Omental fat pad (tissue), 4 donors: ENCODE results near the gene SGMS2. TPM values are rescaled to one million over a fixed set of nuclear protein-coding genes. Genes with fewer than 3 reads are reported as not detected.
"Not testable (repeated sequence)": the region's sequence is repeated elsewhere in the genome, so short reads cannot be mapped to it uniquely, and the experiment has no call there.

Experiments used
- ATAC-seq: fragments of 150-250 bp; one replicate; pipeline ENCODE4 v1.9.1; 2016; ENCODE audit warnings: mild to moderate bottlenecking, moderate library complexity; ENCODE audit not compliant: low FRiP score
- DNase-seq: peaks from one replicate; pipeline ENCODE4 v3.0.0-alpha.2; 2019; ENCODE audit warnings: low spot score
- total RNA-seq, 4 donors: library from RNA; depleted of rRNA; stranded (reverse); fragments of >200 nt; gene quantifications; one replicate each; pipeline ENCODE4 v1.1.0, GENCODE V29; 2016
- TF ChIP-seq, protein P1 (sequence below), 3 donors: fragments of 450-650 bp; IDR thresholded peaks; one replicate each; pipeline ENCODE4 v1.5.1; 2016 to 2017; ENCODE audit warnings: antibody characterized with exemption in 3 of 3, mild to moderate bottlenecking in 3 of 3, moderate library complexity in 2 of 3

Gene SGMS2
- total RNA-seq, 4 donors from 2014 or later: 20.2 to 473 (median 149) TPM

DNA sequence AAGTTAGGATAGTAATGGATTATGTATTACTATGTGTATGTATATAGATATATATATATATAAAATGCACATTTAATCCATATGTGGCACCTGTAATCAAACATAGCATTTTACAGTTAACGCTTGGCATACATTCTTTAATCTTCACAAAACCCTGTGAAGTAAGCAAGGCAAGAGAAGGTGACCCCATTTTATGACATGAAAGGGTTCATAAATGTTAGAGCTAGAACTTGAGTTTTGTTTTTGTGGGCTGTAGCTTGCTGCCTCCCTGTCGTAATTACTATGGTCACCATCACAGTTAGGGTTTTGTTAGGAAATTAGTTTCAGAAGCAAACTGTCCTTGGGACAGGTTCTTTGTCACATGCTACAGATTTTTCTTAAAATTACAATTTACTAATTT, 92.8 kb downstream of the SGMS2 start:
- TF ChIP-seq, protein P1, sequence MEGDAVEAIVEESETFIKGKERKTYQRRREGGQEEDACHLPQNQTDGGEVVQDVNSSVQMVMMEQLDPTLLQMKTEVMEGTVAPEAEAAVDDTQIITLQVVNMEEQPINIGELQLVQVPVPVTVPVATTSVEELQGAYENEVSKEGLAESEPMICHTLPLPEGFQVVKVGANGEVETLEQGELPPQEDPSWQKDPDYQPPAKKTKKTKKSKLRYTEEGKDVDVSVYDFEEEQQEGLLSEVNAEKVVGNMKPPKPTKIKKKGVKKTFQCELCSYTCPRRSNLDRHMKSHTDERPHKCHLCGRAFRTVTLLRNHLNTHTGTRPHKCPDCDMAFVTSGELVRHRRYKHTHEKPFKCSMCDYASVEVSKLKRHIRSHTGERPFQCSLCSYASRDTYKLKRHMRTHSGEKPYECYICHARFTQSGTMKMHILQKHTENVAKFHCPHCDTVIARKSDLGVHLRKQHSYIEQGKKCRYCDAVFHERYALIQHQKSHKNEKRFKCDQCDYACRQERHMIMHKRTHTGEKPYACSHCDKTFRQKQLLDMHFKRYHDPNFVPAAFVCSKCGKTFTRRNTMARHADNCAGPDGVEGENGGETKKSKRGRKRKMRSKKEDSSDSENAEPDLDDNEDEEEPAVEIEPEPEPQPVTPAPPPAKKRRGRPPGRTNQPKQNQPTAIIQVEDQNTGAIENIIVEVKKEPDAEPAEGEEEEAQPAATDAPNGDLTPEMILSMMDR (IDR thresholded peaks at IDR 0.05): no peak
- ATAC-seq (no peak), DNase-seq (no peak)

DNA sequence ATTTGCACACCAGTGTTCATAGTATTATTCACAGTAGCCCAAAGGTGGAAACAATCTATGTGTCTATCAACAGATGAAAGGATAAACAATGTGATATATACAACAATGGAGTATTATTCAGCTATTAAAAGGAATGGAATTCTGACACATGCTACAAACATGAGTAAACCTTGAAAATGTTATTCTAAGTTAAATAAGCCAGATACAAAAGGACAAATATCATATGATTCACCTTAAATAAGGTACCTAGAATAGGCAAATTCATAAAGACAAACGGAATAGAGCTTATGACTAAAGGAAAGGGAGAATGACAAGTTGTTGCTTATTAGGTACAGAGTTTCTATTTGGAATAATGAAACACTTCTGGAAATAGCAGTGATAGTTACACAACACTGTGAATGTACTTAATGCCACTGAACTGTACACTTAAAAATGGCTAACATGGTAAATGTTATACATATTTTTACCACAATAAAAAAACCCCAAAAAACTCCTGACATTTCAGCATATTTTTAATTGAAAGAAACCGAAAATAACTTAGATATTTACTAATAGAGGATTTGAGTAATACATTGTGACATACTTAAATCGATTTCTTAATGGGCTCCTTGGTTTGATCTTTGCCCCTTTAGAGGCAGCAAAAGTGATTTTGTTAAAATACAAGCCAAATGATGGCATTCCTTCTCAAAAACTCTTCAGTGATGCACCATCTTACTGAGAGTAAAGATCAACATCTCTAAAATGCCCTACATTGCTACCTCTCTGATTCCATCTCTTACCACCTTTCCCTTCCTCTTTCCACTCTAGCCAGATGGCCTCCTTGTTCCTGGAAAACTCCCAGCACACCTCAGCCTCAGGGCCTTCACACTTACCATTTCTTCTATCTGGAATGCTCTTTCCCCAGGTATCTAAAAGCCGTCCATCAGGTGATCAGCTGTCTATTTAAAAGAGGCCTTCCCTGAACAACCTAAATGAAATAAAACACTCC, 98.0 kb downstream of the SGMS2 start:
- TF ChIP-seq, protein P1 (IDR thresholded peaks at IDR 0.05): no peak
- no peak for DNase-seq

DNA sequence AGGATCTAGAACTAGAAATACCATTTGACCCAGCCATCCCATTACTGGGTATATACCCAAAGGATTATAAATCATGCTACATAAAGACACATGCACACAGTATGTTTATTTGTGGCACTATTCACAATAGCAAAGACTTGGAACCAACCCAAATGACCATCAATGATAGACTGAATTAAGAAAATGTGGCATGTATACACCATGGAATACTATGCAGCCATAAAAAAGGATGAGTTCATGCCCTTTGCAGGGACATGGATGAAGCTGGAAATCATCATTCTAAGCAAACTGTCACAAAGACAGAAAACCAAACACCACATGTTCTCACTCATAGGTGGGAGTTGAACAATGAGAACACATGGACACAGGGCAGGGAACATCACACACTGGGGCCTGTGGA, 101.0 kb downstream of the SGMS2 start:
- ATAC-seq, DNase-seq: not testable (repeated sequence)

More for the DNA sequence above, 98.0 kb downstream of the SGMS2 start:
- no peak for ATAC-seq

DNA sequence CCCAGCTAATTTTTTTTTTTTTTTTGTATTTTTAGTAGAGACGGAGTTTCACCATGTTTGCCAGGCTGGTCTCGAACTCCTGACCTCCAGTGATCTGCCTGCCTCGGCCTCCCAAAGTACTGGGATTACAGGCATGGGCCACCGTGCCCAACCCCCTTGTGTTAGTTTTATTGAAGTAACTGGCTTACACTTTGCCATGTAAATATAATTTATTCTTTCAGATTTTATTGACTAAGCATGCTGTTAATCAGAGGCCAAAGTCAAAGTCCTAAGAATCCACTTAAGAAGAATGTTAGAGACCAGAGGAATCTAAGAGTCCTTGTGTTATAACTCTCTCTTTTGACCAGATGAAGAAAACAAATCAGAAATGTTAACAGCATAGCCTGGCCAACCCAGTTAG, 102.1 kb downstream of the SGMS2 start:
- not testable (repeated sequence) for DNase-seq, ATAC-seq

DNA sequence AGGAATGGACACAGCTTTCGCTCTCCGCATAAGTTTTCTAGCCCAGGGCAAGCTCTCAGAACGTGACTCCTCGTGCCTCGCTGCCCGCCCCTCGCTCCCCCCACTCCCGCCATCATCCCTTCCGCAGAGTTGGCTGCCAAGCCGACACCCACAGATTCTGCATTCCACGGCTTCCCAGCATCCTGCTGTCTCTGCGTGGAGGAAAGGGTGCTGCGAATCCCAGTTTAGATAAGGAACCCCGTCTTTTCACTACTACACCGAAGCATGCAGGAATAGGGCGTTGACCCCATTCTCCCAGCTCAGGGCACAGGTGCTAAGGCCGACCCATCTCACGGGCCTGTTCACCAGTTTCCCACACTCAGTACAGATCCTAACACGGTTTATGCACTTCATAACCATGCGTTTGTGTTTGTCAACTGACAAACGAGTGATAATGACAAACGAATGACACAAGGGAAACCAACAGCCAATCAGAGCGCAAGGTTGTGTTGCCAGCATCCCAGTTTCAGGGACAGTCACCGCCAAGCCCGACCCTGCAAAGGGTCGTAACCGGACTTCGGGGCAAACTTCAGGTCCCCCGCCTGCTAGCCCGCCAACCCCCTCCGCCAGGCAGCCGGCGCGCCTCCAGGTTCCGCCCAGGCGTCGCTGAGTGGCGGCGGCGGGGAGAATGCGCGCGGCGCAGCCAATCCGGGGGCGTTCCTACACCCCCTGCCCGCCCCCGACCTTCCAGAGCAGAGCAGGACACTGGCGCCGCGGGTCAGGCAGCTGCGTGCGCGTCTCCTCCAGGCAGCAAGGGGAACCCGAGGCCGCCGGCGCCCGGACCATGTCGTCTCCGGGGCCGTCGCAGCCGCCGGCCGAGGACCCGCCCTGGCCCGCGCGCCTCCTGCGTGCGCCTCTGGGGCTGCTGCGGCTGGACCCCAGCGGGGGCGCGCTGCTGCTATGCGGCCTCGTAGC, 106.4 kb downstream of the SGMS2 start, which contains the start of gene CYP2U1:
TSS of gene CYP2U1 (plus strand) at position 729 of the 954 bp plus-strand sequence. CDS start at position 824, 95 bp downstream.
- ATAC-seq (peak; percentile 92), DNase-seq (no peak)
- TF ChIP-seq, protein P1 (IDR thresholded peaks at IDR 0.05): no peak

DNA sequence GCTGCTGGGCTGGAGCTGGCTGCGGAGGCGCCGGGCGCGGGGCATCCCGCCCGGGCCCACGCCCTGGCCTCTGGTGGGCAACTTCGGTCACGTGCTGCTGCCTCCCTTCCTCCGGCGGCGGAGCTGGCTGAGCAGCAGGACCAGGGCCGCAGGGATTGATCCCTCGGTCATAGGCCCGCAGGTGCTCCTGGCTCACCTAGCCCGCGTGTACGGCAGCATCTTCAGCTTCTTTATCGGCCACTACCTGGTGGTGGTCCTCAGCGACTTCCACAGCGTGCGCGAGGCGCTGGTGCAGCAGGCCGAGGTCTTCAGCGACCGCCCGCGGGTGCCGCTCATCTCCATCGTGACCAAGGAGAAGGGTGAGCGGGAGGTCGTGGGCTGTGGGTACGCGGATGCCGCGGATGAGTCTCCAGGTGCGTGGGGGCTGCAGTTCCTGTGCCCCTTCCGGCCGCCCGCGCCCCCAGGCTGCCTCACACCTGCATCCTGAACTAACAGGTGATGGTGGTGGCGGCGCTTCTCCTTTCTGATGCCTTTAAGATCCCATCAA, 107.1 kb downstream of the SGMS2 start:
- DNase-seq (no peak), ATAC-seq (peak; percentile 31)
- TF ChIP-seq, protein P1 (IDR thresholded peaks at IDR 0.05): no peak

DNA sequence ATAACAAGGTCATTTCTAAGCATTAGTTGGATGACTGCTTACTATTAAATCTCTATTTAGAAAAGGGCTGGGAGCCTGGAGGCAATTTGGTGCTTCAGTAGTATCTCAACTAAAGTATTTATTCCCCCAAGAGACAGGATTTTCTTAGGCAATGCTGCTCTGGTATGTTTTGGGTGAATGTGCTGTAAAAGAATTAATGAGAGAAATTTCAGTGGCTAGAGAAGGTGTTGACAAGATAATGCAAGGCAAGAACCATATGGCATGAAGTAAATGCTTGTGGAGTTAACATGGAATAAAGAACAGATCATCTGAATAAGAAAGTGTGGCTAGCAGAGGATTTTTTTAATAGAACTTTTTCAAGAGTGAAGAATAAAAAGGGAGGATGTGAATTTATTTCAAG, 110.5 kb downstream of the SGMS2 start:
- TF ChIP-seq, protein P1 (IDR thresholded peaks at IDR 0.05): no peak
- ATAC-seq (no peak), DNase-seq (no peak)
